HCT116 (cell line): ENCODE results near the gene EPS8. TPM values are rescaled to one million over a fixed set of nuclear protein-coding genes. Genes with fewer than 3 reads are reported as not detected.

ENCODE experiments used
- ATAC-seq: fragments of 200-7000 bp; cut with Tn5 transposase; 2 replicates; pipeline ENCODE4 v1.9.1; 2020; ENCODE audit warnings: mild to moderate bottlenecking, moderate library complexity
- BruUV-seq: library from RNA; stranded (reverse); fragments of 400-500 nt; replicated peaks from 2 replicates; lab custom pipeline; 2021; lab: Mats Ljungman, UMichigan
- CTCF ChIA-PET: fragments of 300-600 bp; sonication (Branson Sonifier 250); formaldehyde crosslinking; loops from one replicate; lab custom pipeline; 2021; ENCODE audit warnings: antibody characterized with exemption; lab: Charles Lee
- POLR2A ChIA-PET: fragments of 300-600, 350-600 bp; sonication (Branson Sonifier 250); formaldehyde crosslinking; loops from one replicate; lab custom pipeline; 2021; ENCODE audit warnings: antibody characterized with exemption; lab: Charles Lee
- RAD21 ChIA-PET, 2 experiments: fragments of 300-600 bp; sonication (Branson Sonifier 250); formaldehyde crosslinking; loops; one replicate each; lab custom pipeline; 2023; ENCODE audit warnings: low total read pairs in 2 of 2; ENCODE audit not compliant: uncharacterized antibody in 2 of 2, unreplicated experiment in 2 of 2, low non-redundant PET in 1 of 2; lab: Charles Lee
- DNase-seq: peaks from one replicate; pipeline ENCODE4 v3.0.0-alpha.2; 2010; ENCODE audit warnings: low read depth, low spot score
- H2AFZ ChIP-seq: fragments of 200-600 bp; shearing (Covaris generic), sonication (generic); 2 replicates; pipeline ENCODE4 v1.6.1; 2017; ENCODE audit warnings: low read depth, mixed run types, mixed read lengths, antibody characterized with exemption, low read length; ENCODE audit not compliant: poor library complexity, severe bottlenecking
- H3K27ac ChIP-seq: 2 replicates; pipeline ENCODE4 v1.5.1; 2012; ENCODE audit warnings: low read depth, low read length
- H3K27me3 ChIP-seq: fragments of 200-600 bp; sonication (generic); 2 replicates; pipeline ENCODE4 v1.6.1; 2016; ENCODE audit warnings: mixed run types, low read length, mixed read lengths; ENCODE audit not compliant: insufficient read depth
- H3K36me3 ChIP-seq, 2 experiments: fragments of 200-500 bp in 1 of 2; fragments of 200-600 bp in 1 of 2; sonication (Bioruptor generic) in 1 of 2; sonication (generic) in 1 of 2; 2 replicates each; pipeline versions ENCODE4 v1.5.1 to v1.6.1; 2014 to 2016; ENCODE audit warnings: low read length in 2 of 2, inconsistent platforms in 1 of 2, mixed read lengths in 1 of 2, mixed run types in 1 of 2; ENCODE audit not compliant: insufficient read depth in 2 of 2, control insufficient read depth in 1 of 2
- H3K4me1 ChIP-seq, 2 experiments: fragments of 200-600 bp in 1 of 2; sonication (generic) in 1 of 2; 2 replicates each; pipeline versions ENCODE4 v1.5.1 to v1.6.1; 2012 to 2017; ENCODE audit warnings: low read length in 2 of 2, inconsistent platforms in 1 of 2, mild to moderate bottlenecking in 1 of 2, mixed read lengths in 1 of 2, mixed run types in 1 of 2, moderate library complexity in 1 of 2; ENCODE audit not compliant: insufficient read depth in 2 of 2, control insufficient read depth in 1 of 2
- H3K4me2 ChIP-seq: fragments of 200-600 bp; sonication (generic); 2 replicates; pipeline ENCODE4 v1.6.1; 2017; ENCODE audit warnings: mixed run types, low read length, mixed read lengths
- H3K4me3 ChIP-seq, 2 experiments: fragments of 200-600 bp in 1 of 2; sonication (generic) in 1 of 2; replicated peaks in 1 of 2; 2 replicates each; pipeline ENCODE4 v1.5.1; 2011 to 2016; ENCODE audit warnings: low read length in 2 of 2, control low read depth in 1 of 2, low read depth in 1 of 2, mild to moderate bottlenecking in 1 of 2, mixed read lengths in 1 of 2, mixed run types in 1 of 2
- H3K79me2 ChIP-seq: fragments of 200-600 bp; sonication (generic); 2 replicates; pipeline ENCODE4 v1.6.1; 2017; ENCODE audit warnings: mild to moderate bottlenecking, mixed run types, low read length, moderate library complexity, mixed read lengths; ENCODE audit not compliant: insufficient read depth
- H3K9ac ChIP-seq: fragments of 200-600 bp; sonication (generic); 2 replicates; pipeline ENCODE4 v1.6.1; 2016; ENCODE audit warnings: low read length, mixed read lengths
- H3K9me2 ChIP-seq: fragments of 200-600 bp; sonication (generic), shearing (Covaris generic); 2 replicates; pipeline ENCODE4 v1.6.1; 2017; ENCODE audit warnings: mixed run types, mild to moderate bottlenecking, moderate library complexity; ENCODE audit not compliant: insufficient read depth
- H3K9me3 ChIP-seq, 2 experiments: fragments of 200-500 bp in 1 of 2; fragments of 200-600 bp in 1 of 2; sonication (Bioruptor generic) in 1 of 2; sonication (generic) in 1 of 2; 2 replicates each; pipeline ENCODE4 v1.6.1; 2014 to 2017; ENCODE audit warnings: low read length in 2 of 2, mixed read lengths in 2 of 2, inconsistent platforms in 1 of 2, low read depth in 1 of 2, mild to moderate bottlenecking in 1 of 2, mixed run types in 1 of 2, moderate library complexity in 1 of 2; ENCODE audit not compliant: control insufficient read depth in 1 of 2, insufficient read depth in 1 of 2
- H4K20me1 ChIP-seq: fragments of 200-600 bp; sonication (generic), shearing (Covaris generic); 2 replicates; pipeline ENCODE4 v1.6.1; 2017; ENCODE audit warnings: mixed run types, mild to moderate bottlenecking, moderate library complexity; ENCODE audit not compliant: insufficient read depth
- CBX3 ChIP-seq: IDR thresholded peaks from 2 replicates; pipeline ENCODE4 v1.6.1; 2012; ENCODE audit warnings: low read depth
- EGR1 ChIP-seq: IDR thresholded peaks from 2 replicates; pipeline ENCODE4 v1.6.1; 2012; ENCODE audit warnings: low read depth
- ELF1 ChIP-seq: IDR thresholded peaks from 2 replicates; pipeline ENCODE4 v1.6.1; 2012; ENCODE audit warnings: low read depth, borderline replicate concordance
- EZH2 ChIP-seq: fragments of 200-600 bp; sonication (generic); IDR thresholded peaks from 2 replicates; pipeline ENCODE4 v1.6.1; 2017; ENCODE audit warnings: antibody characterized with exemption, mixed run types
- EZH2phosphoT487 ChIP-seq: fragments of 200-600 bp; IDR thresholded peaks from 2 replicates; pipeline ENCODE4 v1.6.1; 2018; ENCODE audit warnings: antibody characterized with exemption, borderline replicate concordance
- FOSL1 ChIP-seq: IDR thresholded peaks from 2 replicates; pipeline ENCODE4 v1.6.1; 2012; ENCODE audit warnings: low read depth
- JUND ChIP-seq: IDR thresholded peaks from 2 replicates; pipeline ENCODE4 v1.6.1; 2012
- RAD21 ChIP-seq: IDR thresholded peaks from 2 replicates; pipeline ENCODE4 v1.6.1; 2012; ENCODE audit warnings: low read depth, mild to moderate bottlenecking
- SIN3A ChIP-seq: IDR thresholded peaks from 2 replicates; pipeline ENCODE4 v1.6.1; 2012; ENCODE audit warnings: low read depth
- TCF7L2 ChIP-seq: IDR thresholded peaks from 2 replicates; pipeline ENCODE4 v1.7.0; 2011; ENCODE audit warnings: borderline replicate concordance, inconsistent platforms; ENCODE audit not compliant: insufficient read depth, insufficient read length; ENCODE audit errors: extremely low read depth
- YY1 ChIP-seq: IDR thresholded peaks from 2 replicates; pipeline ENCODE4 v1.6.1; 2011; ENCODE audit warnings: low read length, low read depth, moderate library complexity, mild to moderate bottlenecking; ENCODE audit not compliant: insufficient replicate concordance; ENCODE audit errors: extremely low read depth
- ZFX ChIP-seq: fragments of 450-650 bp; IDR thresholded peaks from 2 replicates; pipeline ENCODE4 v1.6.1; 2017
- intact Hi-C: fragments of 100-400 bp; cut with micrococcal nuclease; formaldehyde crosslinking; loops from 2 replicates; pipeline ENCODE4 v1.10.0; 2022
- total RNA-seq: library from RNA; stranded (reverse); gene quantifications from one replicate; pipeline ENCODE4 v1.2.1, GENCODE V29; 2021; ENCODE audit not compliant: unreplicated experiment
- TF ChIP-seq, protein P1 (sequence below): IDR thresholded peaks from 2 replicates; pipeline ENCODE4 v1.6.1; 2012
- TF ChIP-seq, protein P2 (sequence below): IDR thresholded peaks from 2 replicates; pipeline ENCODE4 v1.6.1; 2012
- TF ChIP-seq, protein P3 (sequence below): IDR thresholded peaks from 2 replicates; pipeline ENCODE4 v1.6.1; 2012; ENCODE audit warnings: low read depth

The EPS8 gene
- total RNA-seq, 1 experiment from 2014 or later, result 49.9 TPM

DNA sequence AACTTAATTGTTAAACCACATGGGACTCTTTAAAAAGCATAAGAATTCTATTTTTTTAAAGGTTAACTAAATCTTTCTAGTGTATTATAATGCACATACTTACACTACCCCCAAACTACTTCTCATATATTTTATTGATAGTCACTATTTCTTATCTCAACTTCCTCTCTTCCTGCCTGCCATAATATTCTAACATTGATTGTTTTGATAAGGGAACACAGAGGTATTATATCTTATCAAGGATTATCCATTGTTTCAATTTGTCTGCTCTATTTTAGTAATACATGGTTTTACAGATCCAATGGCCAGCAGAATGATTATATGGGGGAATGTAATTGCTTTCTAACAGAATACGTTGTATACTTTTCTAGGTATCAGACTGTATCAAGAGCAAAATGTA, 98.9 kb downstream of the EPS8 start:
- Histone ChIP-seq H3K9me2 (no peaks in the 10 kb centered on the region), H3K9me3 (no peaks in the 10 kb centered on the region), H2AFZ (no peak overlapping the region), H3K4me3 (peak overlapping the region in 1 of 2 experiments; percentile 38; a peak in 1 of 4 replicates), H3K79me2 (peaks cover 96% of the 10 kb centered on the region), H3K36me3 (no peaks in the 10 kb centered on the region), H3K4me2 (peak overlapping the region; percentile 85), H3K27ac (peak overlapping the region; percentile 79), H3K4me1 (peaks cover 65 to 85% of the 10 kb centered on the region in 2 experiments), H4K20me1 (no peaks in the 10 kb centered on the region), H3K27me3 (no peaks in the 10 kb centered on the region), H3K9ac (peak overlapping the region; percentile 70)
- BruUV-seq, result no TSS peak
- TF ChIP-seq SIN3A, result no peak
- TF ChIP-seq EZH2phosphoT487, result no peak
- no peak for TF ChIP-seq TCF7L2
- TF ChIP-seq EZH2, result no peak
- TF ChIP-seq ZFX, result no peak
- 0 out of 2 replicates have a peak, but pooled peaks have one; percentile 4 for TF ChIP-seq EGR1
- no peak for TF ChIP-seq JUND
- TF ChIP-seq, protein P1, sequence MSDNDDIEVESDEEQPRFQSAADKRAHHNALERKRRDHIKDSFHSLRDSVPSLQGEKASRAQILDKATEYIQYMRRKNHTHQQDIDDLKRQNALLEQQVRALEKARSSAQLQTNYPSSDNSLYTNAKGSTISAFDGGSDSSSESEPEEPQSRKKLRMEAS, result 0 out of 2 replicates have a peak, but pooled peaks have one; percentile 2
- intact Hi-C loops, result no loop called here
- POLR2A ChIA-PET, result interaction anchor here (1.0 to 3.4 kb wide), 5 partner anchors 8 to 85 kb away, joined by 3 to 32 read pairs (median 25); no protein-coding TSS in a partner anchor
- DNase-seq (no peak), ATAC-seq (no peak)
- CTCF ChIA-PET, result interaction anchor here (1.6 kb wide), 1 partner anchor 106 kb away, joined by 3 read pairs; no protein-coding TSS in a partner anchor
- RAD21 ChIA-PET, result no interaction called here

DNA sequence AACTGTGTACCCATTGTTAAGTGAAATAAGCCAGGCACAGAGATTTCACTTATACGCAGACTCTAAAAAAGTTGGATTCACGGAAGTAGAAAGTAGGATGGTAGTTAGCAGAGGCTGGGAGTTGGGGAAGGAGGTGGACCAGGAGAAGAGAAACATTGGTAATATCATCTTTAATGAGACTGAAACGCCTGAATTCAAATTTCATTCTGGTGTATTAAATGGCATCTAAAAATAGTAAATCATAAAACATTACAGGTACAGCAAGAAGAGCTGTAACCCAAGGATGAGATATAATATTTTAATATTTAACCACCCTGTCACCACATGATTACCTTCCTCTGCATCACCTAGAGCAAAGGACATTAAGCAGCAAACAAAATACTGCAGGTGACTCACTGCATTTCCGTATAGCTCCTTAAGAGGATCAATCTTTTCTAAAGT, 99.4 kb downstream of the EPS8 start:
- Histone ChIP-seq H3K4me2 (peak overlapping the region; percentile 85), H3K9me3 (no peaks in the 10 kb centered on the region), H3K4me3 (peak overlapping the region; percentile 38 to 52), H3K9me2 (no peaks in the 10 kb centered on the region), H3K27me3 (no peaks in the 10 kb centered on the region), H3K36me3 (no peaks in the 10 kb centered on the region), H3K27ac (peak overlapping the region; percentile 79), H4K20me1 (no peaks in the 10 kb centered on the region), H3K79me2 (peaks cover 96% of the 10 kb centered on the region), H2AFZ (no peak overlapping the region), H3K4me1 (peaks cover 69 to 90% of the 10 kb centered on the region in 2 experiments), H3K9ac (peak overlapping the region; percentile 70)
- DNase-seq (peak; percentile 53), ATAC-seq (peak; percentile 39)
- CTCF ChIA-PET, result interaction anchor here (1.6 kb wide), 1 partner anchor 105 kb away, joined by 3 read pairs; no protein-coding TSS in a partner anchor
- RAD21 ChIA-PET, result no interaction called here
- POLR2A ChIA-PET, result interaction anchor here (1.0 to 3.4 kb wide), 8 partner anchors 9 to 99 kb away, joined by 3 to 32 read pairs (median 8); partner anchors contain the start of gene EPS8
- intact Hi-C loops, result loop anchor here (2.0 to 5.0 kb wide), 2 partner anchors 97 to 99 kb away; partner anchors contain the start of gene EPS8
- no TSS peak for BruUV-seq
- TF ChIP-seq ELF1, result 0 out of 2 replicates have a peak, but pooled peaks have one; percentile 16
- no peak for TF ChIP-seq ZFX
- peak; percentile 48; the same call in 1 of the 2 replicates for TF ChIP-seq CBX3
- TF ChIP-seq JUND, result peak; percentile 46
- no peak for TF ChIP-seq RAD21
- TF ChIP-seq, protein P2, sequence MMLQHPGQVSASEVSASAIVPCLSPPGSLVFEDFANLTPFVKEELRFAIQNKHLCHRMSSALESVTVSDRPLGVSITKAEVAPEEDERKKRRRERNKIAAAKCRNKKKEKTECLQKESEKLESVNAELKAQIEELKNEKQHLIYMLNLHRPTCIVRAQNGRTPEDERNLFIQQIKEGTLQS, result no peak
- TF ChIP-seq TCF7L2, result no peak
- TF ChIP-seq, protein P3, sequence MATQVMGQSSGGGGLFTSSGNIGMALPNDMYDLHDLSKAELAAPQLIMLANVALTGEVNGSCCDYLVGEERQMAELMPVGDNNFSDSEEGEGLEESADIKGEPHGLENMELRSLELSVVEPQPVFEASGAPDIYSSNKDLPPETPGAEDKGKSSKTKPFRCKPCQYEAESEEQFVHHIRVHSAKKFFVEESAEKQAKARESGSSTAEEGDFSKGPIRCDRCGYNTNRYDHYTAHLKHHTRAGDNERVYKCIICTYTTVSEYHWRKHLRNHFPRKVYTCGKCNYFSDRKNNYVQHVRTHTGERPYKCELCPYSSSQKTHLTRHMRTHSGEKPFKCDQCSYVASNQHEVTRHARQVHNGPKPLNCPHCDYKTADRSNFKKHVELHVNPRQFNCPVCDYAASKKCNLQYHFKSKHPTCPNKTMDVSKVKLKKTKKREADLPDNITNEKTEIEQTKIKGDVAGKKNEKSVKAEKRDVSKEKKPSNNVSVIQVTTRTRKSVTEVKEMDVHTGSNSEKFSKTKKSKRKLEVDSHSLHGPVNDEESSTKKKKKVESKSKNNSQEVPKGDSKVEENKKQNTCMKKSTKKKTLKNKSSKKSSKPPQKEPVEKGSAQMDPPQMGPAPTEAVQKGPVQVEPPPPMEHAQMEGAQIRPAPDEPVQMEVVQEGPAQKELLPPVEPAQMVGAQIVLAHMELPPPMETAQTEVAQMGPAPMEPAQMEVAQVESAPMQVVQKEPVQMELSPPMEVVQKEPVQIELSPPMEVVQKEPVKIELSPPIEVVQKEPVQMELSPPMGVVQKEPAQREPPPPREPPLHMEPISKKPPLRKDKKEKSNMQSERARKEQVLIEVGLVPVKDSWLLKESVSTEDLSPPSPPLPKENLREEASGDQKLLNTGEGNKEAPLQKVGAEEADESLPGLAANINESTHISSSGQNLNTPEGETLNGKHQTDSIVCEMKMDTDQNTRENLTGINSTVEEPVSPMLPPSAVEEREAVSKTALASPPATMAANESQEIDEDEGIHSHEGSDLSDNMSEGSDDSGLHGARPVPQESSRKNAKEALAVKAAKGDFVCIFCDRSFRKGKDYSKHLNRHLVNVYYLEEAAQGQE, result no peak
- peak; percentile 51; the same call in 1 of the 2 replicates for TF ChIP-seq FOSL1
- no peak for TF ChIP-seq YY1
